ENCODE data around the gene MTFMT. TPM values are rescaled to one million over a fixed set of nuclear protein-coding genes. Genes with fewer than 3 reads are reported as not detected.
"Not testable (repeated sequence)": the region's sequence is repeated elsewhere in the genome, so short reads cannot be mapped to it uniquely, and the experiment has no call there.

MTFMT gene
- total and polyA plus RNA-seq, 8 donors: 5.3 to 105 (median 12.0) TPM; not detected in 1

- H3K36me3 ChIP-seq; H3K4me3 ChIP-seq; H3K9me3 ChIP-seq; intact Hi-C loops (cut with DNase I; ENCODE audit: low total_unique reads); H3K27me3 ChIP-seq: not testable (repeated sequence)
- peak; percentile 25 to 50 for DNase-seq
- H3K27ac ChIP-seq: peak overlapping the region in 2 of 5 donors; percentile 35 to 70
- 44 to 62% (median 59%) methylated on average over 5 of the region's 5 CpGs for WGBS, 5 donors
- TF ChIP-seq POLR2AphosphoS5 (IDR thresholded peaks at IDR 0.05): peak in 1 of 3 donors; percentile 20
- peaks cover 14 to 30% (median 20%) of the 10 kb centered on the region in 4 donors for H3K4me1 ChIP-seq
Observed at GRCh38 chr15:65044218-65044617, 14.8 kb upstream of the MTFMT start.

- 47 to 73% (median 60%) methylated on average over 4 of the region's 4 CpGs for WGBS, 5 donors
- H3K4me3 ChIP-seq: no peak overlapping the region
- H3K9me3 ChIP-seq: no peaks in the 10 kb centered on the region
- peak in 1 of 2 donors; percentile 13 for DNase-seq
- H3K27ac ChIP-seq: peak overlapping the region in 1 of 5 donors; percentile 27
- no peaks in the 10 kb centered on the region for H3K27me3 ChIP-seq
- intact Hi-C loops (cut with DNase I; ENCODE audit: low total_unique reads): no loop called here
- no peaks in the 10 kb centered on the region for H3K36me3 ChIP-seq
- no peak for TF ChIP-seq EP300 (IDR thresholded peaks at IDR 0.05)
- TF ChIP-seq, protein P1, sequence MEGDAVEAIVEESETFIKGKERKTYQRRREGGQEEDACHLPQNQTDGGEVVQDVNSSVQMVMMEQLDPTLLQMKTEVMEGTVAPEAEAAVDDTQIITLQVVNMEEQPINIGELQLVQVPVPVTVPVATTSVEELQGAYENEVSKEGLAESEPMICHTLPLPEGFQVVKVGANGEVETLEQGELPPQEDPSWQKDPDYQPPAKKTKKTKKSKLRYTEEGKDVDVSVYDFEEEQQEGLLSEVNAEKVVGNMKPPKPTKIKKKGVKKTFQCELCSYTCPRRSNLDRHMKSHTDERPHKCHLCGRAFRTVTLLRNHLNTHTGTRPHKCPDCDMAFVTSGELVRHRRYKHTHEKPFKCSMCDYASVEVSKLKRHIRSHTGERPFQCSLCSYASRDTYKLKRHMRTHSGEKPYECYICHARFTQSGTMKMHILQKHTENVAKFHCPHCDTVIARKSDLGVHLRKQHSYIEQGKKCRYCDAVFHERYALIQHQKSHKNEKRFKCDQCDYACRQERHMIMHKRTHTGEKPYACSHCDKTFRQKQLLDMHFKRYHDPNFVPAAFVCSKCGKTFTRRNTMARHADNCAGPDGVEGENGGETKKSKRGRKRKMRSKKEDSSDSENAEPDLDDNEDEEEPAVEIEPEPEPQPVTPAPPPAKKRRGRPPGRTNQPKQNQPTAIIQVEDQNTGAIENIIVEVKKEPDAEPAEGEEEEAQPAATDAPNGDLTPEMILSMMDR (IDR thresholded peaks at IDR 0.05): no peak
- TF ChIP-seq POLR2A (IDR thresholded peaks at IDR 0.05): no peak
- no peak for TF ChIP-seq POLR2AphosphoS5 (IDR thresholded peaks at IDR 0.05)
- H3K4me1 ChIP-seq: peaks cover 14 to 22% (median 18%) of the 10 kb centered on the region in 4 donors
Observed at GRCh38 chr15:65042776-65043327, 13.4 kb upstream of the MTFMT start.

DNA sequence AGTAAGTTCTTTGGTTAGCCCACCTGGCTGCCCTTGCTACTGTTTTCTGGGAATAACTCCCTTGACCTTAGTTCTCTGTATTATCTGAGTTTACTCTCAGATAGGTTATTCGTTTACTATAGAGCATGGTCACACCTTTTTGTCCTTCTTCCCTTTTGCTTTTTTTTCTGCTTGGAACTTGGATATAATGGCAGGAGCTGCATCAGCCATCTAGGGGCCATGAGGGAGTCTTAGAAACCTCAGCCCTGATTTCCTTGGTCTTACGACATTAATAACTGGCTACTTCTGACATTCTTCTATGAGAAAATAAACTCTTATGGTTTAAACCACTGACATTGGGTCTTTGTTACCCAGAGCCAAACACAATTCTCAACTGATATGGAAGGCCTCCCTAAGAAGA lies 12.3 kb upstream of the MTFMT start:
- Histone ChIP-seq H3K4me1 (peaks cover 14 to 22% (median 18%) of the 10 kb centered on the region in 4 donors), H3K9me3 (no peaks in the 10 kb centered on the region), H3K36me3 (no peaks in the 10 kb centered on the region), H3K27me3 (no peaks in the 10 kb centered on the region), H3K4me3 (no peak overlapping the region), H3K27ac (no peak overlapping the region)
- intact Hi-C loops (cut with DNase I; ENCODE audit: low total_unique reads): no loop called here
- TF ChIP-seq EP300 (IDR thresholded peaks at IDR 0.05): no peak
- TF ChIP-seq POLR2AphosphoS5 (IDR thresholded peaks at IDR 0.05): no peak
- TF ChIP-seq, protein P1 (IDR thresholded peaks at IDR 0.05): no peak
- TF ChIP-seq POLR2A (IDR thresholded peaks at IDR 0.05): no peak
- 59 to 86% (median 70%) methylated on average over 2 of the region's 2 CpGs for WGBS, 5 donors
- no peak for DNase-seq

GRCh38 chr15:65040461-65040860 lies 11.0 kb upstream of the MTFMT start:
- H3K4me1 ChIP-seq: peaks cover 13 to 19% (median 16%) of the 10 kb centered on the region in 4 donors
- intact Hi-C loops (cut with DNase I; ENCODE audit: low total_unique reads): no loop called here
- TF ChIP-seq POLR2A (IDR thresholded peaks at IDR 0.05): no peak
- TF ChIP-seq, protein P1 (IDR thresholded peaks at IDR 0.05): no peak
- TF ChIP-seq EP300 (IDR thresholded peaks at IDR 0.05): no peak
- no peak for TF ChIP-seq POLR2AphosphoS5 (IDR thresholded peaks at IDR 0.05)
- DNase-seq: no peak
- H3K27ac ChIP-seq: no peak overlapping the region
- 87 to 91% (median 89%) methylated on average over 6 of the region's 6 CpGs for WGBS, 5 donors
- no peaks in the 10 kb centered on the region for H3K27me3 ChIP-seq
- H3K9me3 ChIP-seq: no peaks in the 10 kb centered on the region
- no peak overlapping the region for H3K4me3 ChIP-seq
- H3K36me3 ChIP-seq: no peaks in the 10 kb centered on the region

- Histone ChIP-seq H3K4me1 (peaks cover 0 to 7% (median 2%) of the 10 kb centered on the region in 4 donors), H3K4me3 (no peak overlapping the region), H3K9me3 (no peaks in the 10 kb centered on the region), H3K27me3 (no peaks in the 10 kb centered on the region), H3K36me3 (no peaks in the 10 kb centered on the region), H3K27ac (no peak overlapping the region)
- no peak for TF ChIP-seq POLR2AphosphoS5 (IDR thresholded peaks at IDR 0.05)
- TF ChIP-seq, protein P1 (IDR thresholded peaks at IDR 0.05): no peak
- no peak for TF ChIP-seq EP300 (IDR thresholded peaks at IDR 0.05)
- no peak for TF ChIP-seq POLR2A (IDR thresholded peaks at IDR 0.05)
- 74 to 91% (median 84%) methylated on average over 5 of the region's 5 CpGs for WGBS, 5 donors
- no peak for DNase-seq
- intact Hi-C loops (cut with DNase I; ENCODE audit: low total_unique reads): loop anchor here (10.0 kb wide), 1 partner anchor 46 kb away; no protein-coding TSS in a partner anchor
Observed at GRCh38 chr15:65038836-65039235, 9.4 kb upstream of the MTFMT start.
